Thymus (tissue), 11 donors: ENCODE data around the gene NSF. TPM values are rescaled to one million over a fixed set of nuclear protein-coding genes. Genes with fewer than 3 reads are reported as not detected.
"Not testable (repeated sequence)": the region's sequence is repeated elsewhere in the genome, so short reads cannot be mapped to it uniquely, and the experiment has no call there.

ENCODE experiments used
- DNase-seq, 9 donors: peaks; one replicate each; pipeline ENCODE4 v3.0.0-alpha.2; 2013; ENCODE audit warnings: low spot score in 9 of 9, low read depth in 6 of 9, missing footprints in 1 of 9
- H3K27ac ChIP-seq, 2 donors: one replicate each; pipeline ENCODE4 v1.5.1; 2013; ENCODE audit warnings: control low read depth in 1 of 2, low read depth in 1 of 2, low read length in 1 of 2, mild to moderate bottlenecking in 1 of 2, moderate library complexity in 1 of 2
- H3K27me3 ChIP-seq, 2 donors: one replicate each; pipeline ENCODE4 v1.5.1; 2013; ENCODE audit warnings: low read length in 1 of 2; ENCODE audit not compliant: control insufficient read depth in 2 of 2, insufficient read depth in 1 of 2
- H3K36me3 ChIP-seq, 2 donors: one replicate each; pipeline ENCODE4 v1.5.1; 2013; ENCODE audit warnings: low read length in 1 of 2, mild to moderate bottlenecking in 1 of 2, moderate library complexity in 1 of 2; ENCODE audit not compliant: control insufficient read depth in 2 of 2, insufficient read depth in 2 of 2
- H3K4me1 ChIP-seq, 2 donors: one replicate each; pipeline ENCODE4 v1.5.1; 2013; ENCODE audit warnings: low read length in 2 of 2; ENCODE audit not compliant: control insufficient read depth in 2 of 2, insufficient read depth in 2 of 2
- H3K4me3 ChIP-seq, 2 donors: one replicate each; pipeline ENCODE4 v1.5.1; 2013; ENCODE audit warnings: low read length in 2 of 2, control low read depth in 1 of 2, mild to moderate bottlenecking in 1 of 2
- H3K9me3 ChIP-seq, 2 donors: one replicate each; pipeline ENCODE4 v1.5.1; 2013; ENCODE audit warnings: low read length in 1 of 2, mild to moderate bottlenecking in 1 of 2; ENCODE audit not compliant: control insufficient read depth in 2 of 2, insufficient read depth in 1 of 2
- WGBS: extraction: QIAGEN DNeasy Blood & Tissue Kit; methylation state at CpG from one replicate; pipeline ENCODE4 v1.1.7; 2013; 5-methylcytosine and 5-hydroxymethylcytosine counted together
- polyA plus RNA-seq: library from polyadenylated mRNA; stranded (reverse); fragments of 200-250 nt; gene quantifications from one replicate; pipeline ENCODE4 v1.2.3, GENCODE V29; 2013
- total RNA-seq: library from RNA; stranded (reverse); fragments of 120-200 nt; gene quantifications from one replicate; pipeline ENCODE4 v1.2.4, GENCODE V29; 2013
- donor health status: healthy.

The NSF gene
- total and polyA plus RNA-seq, 2 donors: 14.3 to 15.3 TPM

- no peak for DNase-seq
- peaks cover 2 to 3% of the 10 kb centered on the region in 2 donors for H3K9me3 ChIP-seq
- no peak overlapping the region for H3K27ac ChIP-seq
- peaks cover 27 to 40% of the 10 kb centered on the region in 2 donors for H3K27me3 ChIP-seq
- H3K4me3 ChIP-seq: no peak overlapping the region
- H3K36me3 ChIP-seq: no peaks in the 10 kb centered on the region
- WGBS: 96% methylated on average over 21 of the region's 21 CpGs
- H3K4me1 ChIP-seq: peaks cover 0 to 12% of the 10 kb centered on the region in 2 donors
Observed at GRCh38 chr17:46766493-46767491, 176.3 kb downstream of the NSF start.

GRCh38 chr17:46768540-46768870 lies 178.0 kb downstream of the NSF start:
- no peak overlapping the region for H3K27ac ChIP-seq
- no peak overlapping the region for H3K4me3 ChIP-seq
- DNase-seq: no peak
- no peaks in the 10 kb centered on the region for H3K36me3 ChIP-seq
- peaks cover 2 to 6% of the 10 kb centered on the region in 2 donors for H3K9me3 ChIP-seq
- peaks cover 41 to 57% of the 10 kb centered on the region in 2 donors for H3K27me3 ChIP-seq
- H3K4me1 ChIP-seq: peaks cover 0 to 17% of the 10 kb centered on the region in 2 donors
- WGBS: 96% methylated on average over 15 of the region's 15 CpGs

GRCh38 chr17:46768896-46769295 lies 178.4 kb downstream of the NSF start:
- WGBS: 99% methylated on average over 14 of the region's 14 CpGs
- not testable (repeated sequence) for H3K36me3 ChIP-seq, H3K9me3 ChIP-seq, H3K4me3 ChIP-seq, H3K27ac ChIP-seq, DNase-seq
- H3K27me3 ChIP-seq: peaks cover 45 to 61% of the 10 kb centered on the region in 2 donors
- peaks cover 0 to 17% of the 10 kb centered on the region in 2 donors for H3K4me1 ChIP-seq

DNA sequence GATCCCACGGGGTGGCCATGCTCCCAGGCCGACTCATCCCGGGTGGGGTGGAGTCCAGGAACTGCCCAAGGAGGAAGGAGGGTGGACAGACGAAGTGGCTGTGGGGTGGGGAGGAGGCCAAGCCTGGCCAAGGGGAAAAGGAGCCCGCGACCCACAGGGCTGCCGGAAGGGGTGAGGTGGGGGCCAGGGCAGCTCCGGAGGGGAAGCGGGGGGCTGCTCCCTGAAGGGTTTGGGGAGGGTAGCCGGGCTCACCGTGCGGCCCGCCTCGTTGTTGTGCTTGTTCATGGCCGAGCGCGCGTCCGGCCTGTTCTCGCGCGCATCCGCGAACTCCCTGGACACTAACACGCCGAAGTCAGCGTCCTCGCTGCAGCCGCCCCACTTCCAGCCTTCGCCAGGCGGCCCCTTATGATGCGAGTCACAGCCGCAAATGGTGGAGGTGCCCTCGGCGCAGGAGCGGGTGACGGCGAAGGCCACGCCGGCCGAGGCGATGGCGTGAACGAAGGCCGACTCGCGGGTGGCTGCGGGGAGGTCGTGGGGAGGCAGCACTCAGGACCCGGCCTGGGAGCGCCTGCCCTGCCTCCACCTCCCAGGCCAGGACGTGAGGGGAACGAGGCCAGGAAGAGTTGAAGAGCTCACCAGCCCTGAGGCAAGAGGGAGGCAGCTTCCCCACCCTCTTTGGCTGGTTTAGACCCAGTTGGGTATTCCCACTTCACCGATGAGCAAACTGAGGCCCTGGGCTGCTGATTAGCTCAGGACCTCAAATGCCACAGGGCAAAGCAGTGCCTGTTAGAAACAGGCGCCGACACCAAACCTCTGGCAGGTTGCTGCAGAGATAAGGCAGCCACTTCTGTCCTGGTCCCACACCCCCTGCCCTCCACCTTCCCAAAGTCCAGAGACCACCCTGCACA lies 179.3 kb downstream of the NSF start:
- Histone ChIP-seq H3K27me3 (peaks cover 52 to 70% of the 10 kb centered on the region in 2 donors), H3K27ac (no peak overlapping the region), H3K4me3 (no peak overlapping the region), H3K36me3 (no peaks in the 10 kb centered on the region), H3K4me1 (peaks cover 0 to 17% of the 10 kb centered on the region in 2 donors), H3K9me3 (peaks cover 3 to 6% of the 10 kb centered on the region in 2 donors)
- DNase-seq: no peak
- 18% methylated on average over 56 of the region's 56 CpGs for WGBS

- Histone ChIP-seq H3K27me3 (peaks cover 56 to 74% of the 10 kb centered on the region in 2 donors), H3K36me3 (no peaks in the 10 kb centered on the region), H3K9me3 (peaks cover 3 to 6% of the 10 kb centered on the region in 2 donors), H3K4me3 (no peak overlapping the region), H3K27ac (no peak overlapping the region), H3K4me1 (peaks cover 0 to 17% of the 10 kb centered on the region in 2 donors)
- 47% methylated on average over 14 of the region's 14 CpGs for WGBS
- DNase-seq: no peak
Observed at GRCh38 chr17:46770439-46770817, 180.0 kb downstream of the NSF start.

DNA sequence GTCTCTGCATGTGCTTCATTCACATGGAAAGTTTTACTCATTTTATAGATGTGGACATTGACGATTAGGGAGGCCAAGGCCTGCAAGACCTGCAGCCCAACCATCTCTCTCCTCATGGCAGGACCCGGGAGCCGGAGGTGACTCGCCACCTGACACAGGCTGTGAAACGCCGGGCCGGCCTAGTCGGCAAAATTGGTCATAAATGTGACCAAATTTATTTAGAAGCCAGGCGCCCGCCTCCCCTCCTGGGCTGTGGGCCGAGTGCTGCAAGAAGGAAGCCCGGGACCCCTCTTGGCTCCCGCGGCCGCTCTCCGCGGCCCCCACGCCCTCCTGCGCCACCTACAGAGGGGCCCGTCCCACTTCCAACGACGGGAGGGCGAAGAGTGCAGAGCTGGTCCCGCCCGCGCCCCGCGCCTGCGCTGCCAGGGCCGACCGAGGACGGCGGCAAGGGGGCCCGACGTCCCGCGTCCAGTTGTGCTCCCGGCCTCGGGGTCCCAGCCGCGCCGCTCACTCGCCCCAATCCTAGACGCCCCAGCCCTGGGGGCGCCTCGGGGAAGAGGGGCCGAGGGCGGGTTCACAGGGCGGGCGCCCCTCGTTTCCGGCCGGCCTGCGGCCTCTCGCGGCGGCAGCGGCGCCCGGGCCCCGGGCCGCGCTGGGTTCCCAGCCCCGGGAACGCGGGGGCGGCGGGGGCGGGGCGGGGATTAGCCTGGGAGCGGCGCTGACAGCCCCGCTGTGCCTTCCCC lies 180.5 kb downstream of the NSF start:
- 3% methylated on average over 73 of the region's 73 CpGs for WGBS
- Histone ChIP-seq H3K4me3 (peak overlapping the region in 1 of 2 donors; percentile 55), H3K9me3 (peaks cover 3 to 6% of the 10 kb centered on the region in 2 donors), H3K27me3 (peaks cover 56 to 74% of the 10 kb centered on the region in 2 donors), H3K4me1 (peaks cover 0 to 17% of the 10 kb centered on the region in 2 donors), H3K27ac (no peak overlapping the region), H3K36me3 (no peaks in the 10 kb centered on the region)
- peak in 1 of 9 donors; percentile 19 for DNase-seq

DNA sequence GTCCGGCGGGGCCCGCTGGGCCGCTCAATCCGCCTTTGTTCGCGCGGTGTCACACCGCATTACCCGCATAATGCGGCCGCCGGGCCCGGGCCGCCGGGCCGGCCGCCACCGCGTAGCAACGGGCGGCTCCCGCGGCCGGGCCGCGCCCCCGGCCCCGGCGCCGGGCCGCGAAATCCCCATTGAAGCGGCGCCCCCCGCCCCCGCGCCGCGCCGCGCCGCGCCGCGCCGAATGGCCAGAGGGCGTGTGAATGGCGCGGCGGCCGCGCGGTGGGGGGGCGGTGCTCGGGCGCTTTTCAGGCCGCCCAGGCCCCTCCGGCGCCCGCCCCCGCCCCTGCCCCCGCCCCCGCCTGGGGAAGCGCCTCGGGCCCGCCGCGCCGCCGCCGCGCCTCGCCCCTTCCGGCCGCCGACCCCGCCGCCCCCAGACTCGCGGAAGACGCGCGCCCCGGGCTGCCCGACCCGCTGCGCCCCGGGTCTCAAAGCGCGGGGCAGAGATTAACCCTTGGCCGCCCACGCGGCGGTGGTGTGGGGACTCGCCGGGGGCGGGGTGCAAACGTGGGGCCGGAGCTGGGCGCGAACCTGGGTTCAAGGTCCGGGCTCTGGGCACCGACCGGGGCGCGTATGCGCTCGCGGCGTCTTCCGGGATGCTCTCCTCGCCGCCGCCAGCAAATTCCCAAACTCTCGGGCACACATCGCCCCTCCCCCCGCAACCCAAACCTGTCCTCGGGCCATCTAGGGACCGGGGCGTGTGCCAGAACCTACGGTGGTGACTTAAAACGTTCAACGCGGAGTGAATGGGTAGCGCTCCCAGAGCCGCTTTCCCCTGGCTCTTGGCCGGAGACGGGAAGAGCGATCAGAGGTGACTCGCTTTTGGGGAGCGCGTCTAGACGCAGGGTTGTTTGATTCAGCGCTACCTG lies 181.3 kb downstream of the NSF start:
- DNase-seq: peak in 1 of 9 donors; percentile 8

More for the DNA sequence above, 181.3 kb downstream of the NSF start:
- 1% methylated on average over 135 of the region's 135 CpGs for WGBS
- Histone ChIP-seq H3K27me3 (peaks cover 56 to 80% of the 10 kb centered on the region in 2 donors), H3K4me3 (peak overlapping the region; percentile 29 to 55), H3K9me3 (peaks cover 3 to 6% of the 10 kb centered on the region in 2 donors), H3K36me3 (no peaks in the 10 kb centered on the region), H3K4me1 (peaks cover 0 to 17% of the 10 kb centered on the region in 2 donors), H3K27ac (no peak overlapping the region)
